GM12878 (cell line): ENCODE measurements around the gene IPO5. TPM values are rescaled to one million over a fixed set of nuclear protein-coding genes. Genes with fewer than 3 reads are reported as not detected.

Experiments
- ATAC-seq: fragments of 200-7000 bp; cut with Tn5 transposase; 3 replicates; pipeline ENCODE4 v1.9.1; 2020; ENCODE audit warnings: mild to moderate bottlenecking, moderate library complexity
- BruUV-seq: library from RNA; stranded (reverse); fragments of 400-500 nt; replicated peaks from 2 replicates; lab custom pipeline; 2021; lab: Mats Ljungman, UMichigan
- CTCF ChIA-PET: fragments of 300-600 bp; sonication (Branson Sonifier 250); formaldehyde crosslinking; extraction: SDS; loops from one replicate; lab custom pipeline; 2021; ENCODE audit warnings: inconsistent platforms; lab: Yijun Ruan, JAX
- POLR2A ChIA-PET: fragments of 350-600 bp; formaldehyde crosslinking; extraction: SDS; loops from one replicate; lab custom pipeline; 2021; ENCODE audit warnings: inconsistent platforms; lab: Charles Lee
- RAD21 ChIA-PET: fragments of 300-600 bp; sonication (Branson Sonifier 250); formaldehyde crosslinking; loops from one replicate; lab custom pipeline; 2023; ENCODE audit warnings: antibody characterized with exemption; ENCODE audit not compliant: unreplicated experiment; lab: Charles Lee
- SMC1A ChIA-PET: fragments of 300-600 bp; sonication (Branson Sonifier 250); formaldehyde crosslinking; loops from one replicate; lab custom pipeline; 2023; ENCODE audit not compliant: unreplicated experiment, uncharacterized antibody; lab: Charles Lee
- DNase-seq: peaks from one replicate; pipeline ENCODE4 v3.0.0-alpha.2; 2011; ENCODE audit warnings: low read depth, low spot score
- FAIRE-seq: peaks from 3 replicates; lab custom pipeline; 2011; peaks lifted over from hg19 to GRCh38; lab: Jason Lieb, UNC
- H2AFZ ChIP-seq: 2 replicates; pipeline ENCODE4 v1.6.0; 2011; ENCODE audit warnings: low read depth, low read length, control low read depth; ENCODE audit not compliant: control insufficient read depth
- H3K27ac ChIP-seq: 2 replicates; pipeline ENCODE4 v1.5.1; 2011; ENCODE audit warnings: control low read depth; ENCODE audit not compliant: control insufficient read depth, insufficient read depth
- H3K27me3 ChIP-seq, 2 experiments: replicated peaks in 1 of 2; 2 replicates each; pipeline versions ENCODE4 v1.6.0 to v1.6.1; 2011; ENCODE audit warnings: low read length in 1 of 2; ENCODE audit not compliant: control insufficient read depth in 2 of 2, insufficient read depth in 2 of 2
- H3K36me3 ChIP-seq, 2 experiments: 2 replicates each; pipeline ENCODE4 v1.5.1; 2011; ENCODE audit warnings: low read length in 1 of 2; ENCODE audit not compliant: control insufficient read depth in 2 of 2, insufficient read depth in 2 of 2
- H3K4me1 ChIP-seq: 2 replicates; pipeline ENCODE4 v1.6.1; 2011; ENCODE audit warnings: mild to moderate bottlenecking, low read length, moderate library complexity, mixed read lengths; ENCODE audit not compliant: control insufficient read depth, insufficient read depth
- H3K4me2 ChIP-seq: 2 replicates; pipeline ENCODE4 v1.6.0; 2011; ENCODE audit warnings: control low read depth; ENCODE audit not compliant: control insufficient read depth, insufficient read depth
- H3K4me3 ChIP-seq: fragments of 200-600 bp; sonication (generic); 2 replicates; pipeline ENCODE4 v1.5.1; 2016
- H3K79me2 ChIP-seq: 2 replicates; pipeline ENCODE4 v1.6.0; 2011; ENCODE audit warnings: low read length; ENCODE audit not compliant: control insufficient read depth, insufficient read depth
- H3K9ac ChIP-seq: 2 replicates; pipeline ENCODE4 v1.8.0; 2011; ENCODE audit warnings: low read length, control low read depth, mixed read lengths; ENCODE audit not compliant: control insufficient read depth, insufficient read depth
- H3K9me3 ChIP-seq: replicated peaks from 3 replicates; pipeline ENCODE4 v1.5.1; 2011; ENCODE audit warnings: mild to moderate bottlenecking, low read length; ENCODE audit not compliant: control insufficient read depth, insufficient read depth
- H4K20me1 ChIP-seq: 2 replicates; pipeline ENCODE4 v1.6.0; 2011; ENCODE audit not compliant: control insufficient read depth, insufficient read depth
- EZH2 ChIP-seq: IDR thresholded peaks from 2 replicates; pipeline ENCODE4 v1.6.1; 2012; ENCODE audit warnings: low read depth, mild to moderate bottlenecking, control low read depth, inconsistent platforms, low read length, borderline replicate concordance; ENCODE audit not compliant: control insufficient read depth
- FOXK2 ChIP-seq: fragments of 450-650 bp; IDR thresholded peaks from 2 replicates; pipeline ENCODE4 v1.6.1; 2017; ENCODE audit warnings: mild to moderate bottlenecking, moderate library complexity
- LARP7 ChIP-seq: fragments of 450-650 bp; IDR thresholded peaks from 2 replicates; pipeline ENCODE4 v1.6.1; 2017; ENCODE audit warnings: mild to moderate bottlenecking
- MTA3 ChIP-seq: IDR thresholded peaks from 2 replicates; pipeline ENCODE4 v1.6.1; 2012; ENCODE audit warnings: low read length, inconsistent platforms, borderline replicate concordance
- NR2C2 ChIP-seq: IDR thresholded peaks from 2 replicates; pipeline ENCODE4 v1.6.1; 2011; ENCODE audit warnings: borderline replicate concordance, low read depth; ENCODE audit not compliant: control insufficient read depth, insufficient read length
- SRF ChIP-seq, 2 experiments: IDR thresholded peaks; 2 replicates each; pipeline ENCODE4 v1.6.1; 2011; ENCODE audit warnings: low read depth in 2 of 2, low read length in 2 of 2, mild to moderate bottlenecking in 1 of 2, moderate library complexity in 1 of 2
- TBL1XR1 ChIP-seq: IDR thresholded peaks from 2 replicates; pipeline ENCODE4 v1.6.1; 2012; ENCODE audit warnings: low read depth, low read length, improper control_type of control experiment
- ZNF592 ChIP-seq: fragments of 450-650 bp; IDR thresholded peaks from 2 replicates; pipeline ENCODE4 v1.6.1; 2017; ENCODE audit warnings: mild to moderate bottlenecking, moderate library complexity
- WGBS: methylation state at CpG from one replicate; pipeline ENCODE4 v1.1.6; 2016; ENCODE audit warnings: low lambda C conversion rate; ENCODE audit not compliant: insufficient replicate concordance, insufficient coverage; ENCODE audit errors: missing lambda C conversion rate; 5-methylcytosine and 5-hydroxymethylcytosine counted together
- in situ Hi-C: fragments of 300-500 bp; cut with MboI; formaldehyde crosslinking; loops from 9 replicates; pipeline ENCODE4 v1.14.3; 2018; ENCODE audit warnings: mixed read lengths
- intact Hi-C: fragments of 100-400 bp; cut with micrococcal nuclease; formaldehyde crosslinking; loops from one replicate; pipeline ENCODE4 v1.14.2; 2022; ENCODE audit not compliant: unreplicated experiment
- polyA plus RNA-seq, 11 experiments: library from polyadenylated mRNA; depleted of rRNA in 4 of 11; unstranded in 6 of 11; stranded (reverse) in 5 of 11; fragments of >200 nt; fragmentation: Nextera tagmentation in 4 of 11; fragmentation: Illumina TruSeq in 1 of 11; extraction: Ambion mirVana in 4 of 11; extraction: Trizol in 1 of 11; gene quantifications; 1 replicate in 1 of 11; 2 replicates in 10 of 11; pipeline versions ENCODE4 v1.2.1 to v1.2.3, GENCODE V29; 2011 to 2016; ENCODE audit warnings: inconsistent platforms in 2 of 11, missing spikeins in 2 of 11, low read depth in 1 of 11
- total RNA-seq, 4 experiments: library from RNA; depleted of rRNA in 3 of 4; stranded (reverse); fragments of >200 nt in 3 of 4; fragmentation: Illumina TruSeq in 1 of 4; extraction: Trizol in 1 of 4; gene quantifications; 2 replicates each; pipeline versions ENCODE4 v1.2.1 to v1.2.3, GENCODE V29; 2013 to 2021
- TF ChIP-seq, protein P1 (sequence below): fragments of 450-650 bp; formaldehyde crosslinking; IDR thresholded peaks from 2 replicates; pipeline ENCODE4 v1.5.0; 2022; ENCODE audit warnings: mild to moderate bottlenecking, missing genetic modification characterization
- TF ChIP-seq, protein P2 (sequence below): IDR thresholded peaks from 2 replicates; pipeline ENCODE4 v1.6.1; 2012; ENCODE audit warnings: mild to moderate bottlenecking, low read depth, low read length
- TF ChIP-seq, protein P3 (sequence below): fragments of 150-350 bp; IDR thresholded peaks from 2 replicates; pipeline ENCODE4 v1.6.1; 2014; ENCODE audit warnings: mild to moderate bottlenecking, low read depth, low read length

IPO5 gene
- total and polyA plus RNA-seq, 10 of the 15 experiments (the other 5 are each of a cell fraction or from before 2014, with no cell fraction given), result 45.7 to 196 (median 134) TPM

DNA sequence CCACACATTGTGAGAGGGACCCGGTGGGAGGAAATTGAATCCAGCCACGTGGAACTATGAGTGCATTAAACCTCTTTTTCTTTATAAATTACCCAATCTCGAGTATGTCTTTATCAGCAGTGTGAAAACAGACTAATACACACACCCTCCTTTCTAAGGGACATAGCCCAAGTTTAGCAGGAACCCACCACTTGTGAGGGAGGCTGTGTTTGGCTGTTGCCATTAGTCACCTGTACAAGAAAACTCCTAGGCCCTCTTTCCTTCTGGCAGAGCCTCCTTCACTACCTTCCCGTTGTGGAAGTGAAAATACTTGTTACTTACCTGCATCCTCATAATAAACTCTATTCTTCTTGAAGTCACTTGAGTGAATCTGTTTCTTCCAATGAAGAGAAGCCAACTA lies 113.2 kb downstream of the IPO5 start:
- Histone ChIP-seq H3K4me3 (no peak overlapping the region), H3K79me2 (no peaks in the 10 kb centered on the region), H3K36me3 (no peaks in the 10 kb centered on the region), H4K20me1 (no peaks in the 10 kb centered on the region), H3K27ac (no peak overlapping the region), H3K27me3 (no peaks in the 10 kb centered on the region), H2AFZ (no peak overlapping the region), H3K4me1 (no peaks in the 10 kb centered on the region), H3K9me3 (no peaks in the 10 kb centered on the region), H3K9ac (no peak overlapping the region), H3K4me2 (no peak overlapping the region)
- BruUV-seq, result no TSS peak
- 19% methylated on average over 4 of the region's 4 CpGs for WGBS
- ChIA-PET SMC1A (no interaction called here), CTCF (no interaction called here), POLR2A (no interaction called here), RAD21 (no interaction called here)
- ATAC-seq (no peak), DNase-seq (no peak), FAIRE-seq (no peak)
- intact Hi-C loops, result no loop called here
- in situ Hi-C loops, result no loop called here
- TF ChIP-seq MTA3 (no peak), FOXK2 (no peak), EZH2 (no peak), LARP7 (no peak), ZNF592 (no peak), SRF (IDR thresholded peaks at IDR 0.05; ENCODE audit: low read depth in 2 of 2, low read length in 2 of 2) (no peak), TBL1XR1 (no peak), NR2C2 (no peak)
- TF ChIP-seq, protein P1, sequence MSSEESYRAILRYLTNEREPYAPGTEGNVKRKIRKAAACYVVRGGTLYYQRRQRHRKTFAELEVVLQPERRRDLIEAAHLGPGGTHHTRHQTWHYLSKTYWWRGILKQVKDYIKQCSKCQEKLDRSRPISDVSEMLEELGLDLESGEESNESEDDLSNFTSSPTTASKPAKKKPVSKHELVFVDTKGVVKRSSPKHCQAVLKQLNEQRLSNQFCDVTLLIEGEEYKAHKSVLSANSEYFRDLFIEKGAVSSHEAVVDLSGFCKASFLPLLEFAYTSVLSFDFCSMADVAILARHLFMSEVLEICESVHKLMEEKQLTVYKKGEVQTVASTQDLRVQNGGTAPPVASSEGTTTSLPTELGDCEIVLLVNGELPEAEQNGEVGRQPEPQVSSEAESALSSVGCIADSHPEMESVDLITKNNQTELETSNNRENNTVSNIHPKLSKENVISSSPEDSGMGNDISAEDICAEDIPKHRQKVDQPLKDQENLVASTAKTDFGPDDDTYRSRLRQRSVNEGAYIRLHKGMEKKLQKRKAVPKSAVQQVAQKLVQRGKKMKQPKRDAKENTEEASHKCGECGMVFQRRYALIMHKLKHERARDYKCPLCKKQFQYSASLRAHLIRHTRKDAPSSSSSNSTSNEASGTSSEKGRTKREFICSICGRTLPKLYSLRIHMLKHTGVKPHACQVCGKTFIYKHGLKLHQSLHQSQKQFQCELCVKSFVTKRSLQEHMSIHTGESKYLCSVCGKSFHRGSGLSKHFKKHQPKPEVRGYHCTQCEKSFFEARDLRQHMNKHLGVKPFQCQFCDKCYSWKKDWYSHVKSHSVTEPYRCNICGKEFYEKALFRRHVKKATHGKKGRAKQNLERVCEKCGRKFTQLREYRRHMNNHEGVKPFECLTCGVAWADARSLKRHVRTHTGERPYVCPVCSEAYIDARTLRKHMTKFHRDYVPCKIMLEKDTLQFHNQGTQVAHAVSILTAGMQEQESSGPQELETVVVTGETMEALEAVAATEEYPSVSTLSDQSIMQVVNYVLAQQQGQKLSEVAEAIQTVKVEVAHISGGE (CRISPR knock-in tag), result no peak
- TF ChIP-seq, protein P2, sequence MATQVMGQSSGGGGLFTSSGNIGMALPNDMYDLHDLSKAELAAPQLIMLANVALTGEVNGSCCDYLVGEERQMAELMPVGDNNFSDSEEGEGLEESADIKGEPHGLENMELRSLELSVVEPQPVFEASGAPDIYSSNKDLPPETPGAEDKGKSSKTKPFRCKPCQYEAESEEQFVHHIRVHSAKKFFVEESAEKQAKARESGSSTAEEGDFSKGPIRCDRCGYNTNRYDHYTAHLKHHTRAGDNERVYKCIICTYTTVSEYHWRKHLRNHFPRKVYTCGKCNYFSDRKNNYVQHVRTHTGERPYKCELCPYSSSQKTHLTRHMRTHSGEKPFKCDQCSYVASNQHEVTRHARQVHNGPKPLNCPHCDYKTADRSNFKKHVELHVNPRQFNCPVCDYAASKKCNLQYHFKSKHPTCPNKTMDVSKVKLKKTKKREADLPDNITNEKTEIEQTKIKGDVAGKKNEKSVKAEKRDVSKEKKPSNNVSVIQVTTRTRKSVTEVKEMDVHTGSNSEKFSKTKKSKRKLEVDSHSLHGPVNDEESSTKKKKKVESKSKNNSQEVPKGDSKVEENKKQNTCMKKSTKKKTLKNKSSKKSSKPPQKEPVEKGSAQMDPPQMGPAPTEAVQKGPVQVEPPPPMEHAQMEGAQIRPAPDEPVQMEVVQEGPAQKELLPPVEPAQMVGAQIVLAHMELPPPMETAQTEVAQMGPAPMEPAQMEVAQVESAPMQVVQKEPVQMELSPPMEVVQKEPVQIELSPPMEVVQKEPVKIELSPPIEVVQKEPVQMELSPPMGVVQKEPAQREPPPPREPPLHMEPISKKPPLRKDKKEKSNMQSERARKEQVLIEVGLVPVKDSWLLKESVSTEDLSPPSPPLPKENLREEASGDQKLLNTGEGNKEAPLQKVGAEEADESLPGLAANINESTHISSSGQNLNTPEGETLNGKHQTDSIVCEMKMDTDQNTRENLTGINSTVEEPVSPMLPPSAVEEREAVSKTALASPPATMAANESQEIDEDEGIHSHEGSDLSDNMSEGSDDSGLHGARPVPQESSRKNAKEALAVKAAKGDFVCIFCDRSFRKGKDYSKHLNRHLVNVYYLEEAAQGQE, result no peak
- TF ChIP-seq, protein P3, sequence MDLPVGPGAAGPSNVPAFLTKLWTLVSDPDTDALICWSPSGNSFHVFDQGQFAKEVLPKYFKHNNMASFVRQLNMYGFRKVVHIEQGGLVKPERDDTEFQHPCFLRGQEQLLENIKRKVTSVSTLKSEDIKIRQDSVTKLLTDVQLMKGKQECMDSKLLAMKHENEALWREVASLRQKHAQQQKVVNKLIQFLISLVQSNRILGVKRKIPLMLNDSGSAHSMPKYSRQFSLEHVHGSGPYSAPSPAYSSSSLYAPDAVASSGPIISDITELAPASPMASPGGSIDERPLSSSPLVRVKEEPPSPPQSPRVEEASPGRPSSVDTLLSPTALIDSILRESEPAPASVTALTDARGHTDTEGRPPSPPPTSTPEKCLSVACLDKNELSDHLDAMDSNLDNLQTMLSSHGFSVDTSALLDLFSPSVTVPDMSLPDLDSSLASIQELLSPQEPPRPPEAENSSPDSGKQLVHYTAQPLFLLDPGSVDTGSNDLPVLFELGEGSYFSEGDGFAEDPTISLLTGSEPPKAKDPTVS, result no peak
